ENCODE measurements around the gene SFI1. TPM values are rescaled to one million over a fixed set of nuclear protein-coding genes. Genes with fewer than 3 reads are reported as not detected.

The SFI1 gene
- total RNA-seq, 2 experiments from 2014 or later, result 227 to 240 TPM

- no peaks in the 10 kb centered on the region for H3K36me3 Mint-ChIP-seq
- no peaks in the 10 kb centered on the region for H3K9me3 Mint-ChIP-seq
- no peaks in the 10 kb centered on the region for H3K27me3 Mint-ChIP-seq
- no peak overlapping the region for H3K4me3 Mint-ChIP-seq
- H3K27ac Mint-ChIP-seq, result no peak overlapping the region
- POLR2A ChIA-PET, result no interaction called here
- peaks cover 49% of the 10 kb centered on the region for H3K4me1 Mint-ChIP-seq (ENCODE audit: low read depth)
- CTCF ChIA-PET, result interaction anchor here (1.0 to 2.2 kb wide), 4 partner anchors 69 to 291 kb away, joined by 3 to 8 read pairs (median 4); no protein-coding TSS in a partner anchor
- no peak for DNase-seq
- intact Hi-C loops (cut with micrococcal nuclease), result no loop called here
These were observed 139.4 kb downstream of the SFI1 start for GRCh38 chr22:31635638-31636306.

- POLR2A ChIA-PET, result interaction anchor here (0.6 kb wide), 1 partner anchor 24 kb away, joined by 3 read pairs; no protein-coding TSS in a partner anchor
- intact Hi-C loops (cut with micrococcal nuclease), result no loop called here
- Mint-ChIP-seq H3K27ac (peak overlapping the region; percentile 53), H3K9me3 (no peaks in the 10 kb centered on the region), H3K4me3 (no peak overlapping the region), H3K36me3 (peaks cover 3% of the 10 kb centered on the region), H3K4me1 (ENCODE audit: low read depth) (peaks cover 42% of the 10 kb centered on the region), H3K27me3 (no peaks in the 10 kb centered on the region)
- no peak for DNase-seq
- CTCF ChIA-PET, result interaction anchor here (2.0 kb wide), 1 partner anchor 81 kb away, joined by 8 read pairs; no protein-coding TSS in a partner anchor
These were observed 141.1 kb downstream of the SFI1 start for GRCh38 chr22:31637447-31637890.

GRCh38 chr22:31637891-31638618 lies 141.7 kb downstream of the SFI1 start:
- intact Hi-C loops (cut with micrococcal nuclease), result no loop called here
- DNase-seq, result no peak
- peak overlapping the region; percentile 56 for H3K27ac Mint-ChIP-seq
- POLR2A ChIA-PET, result interaction anchor here (0.6 kb wide), 1 partner anchor 23 kb away, joined by 3 read pairs; no protein-coding TSS in a partner anchor
- peaks cover 3% of the 10 kb centered on the region for H3K36me3 Mint-ChIP-seq
- no peaks in the 10 kb centered on the region for H3K9me3 Mint-ChIP-seq
- CTCF ChIA-PET, result interaction anchor here (1.3 to 2.0 kb wide), 2 partner anchors 8 to 82 kb away, joined by 7 to 8 read pairs; no protein-coding TSS in a partner anchor
- peaks cover 43% of the 10 kb centered on the region for H3K4me1 Mint-ChIP-seq (ENCODE audit: low read depth)
- no peak overlapping the region for H3K4me3 Mint-ChIP-seq
- no peaks in the 10 kb centered on the region for H3K27me3 Mint-ChIP-seq

- H3K36me3 Mint-ChIP-seq, result peaks cover 8% of the 10 kb centered on the region
- no peak overlapping the region for H3K4me3 Mint-ChIP-seq
- CTCF ChIA-PET, result interaction anchor here (0.5 to 1.3 kb wide), 2 partner anchors 9 to 79 kb away, joined by 4 to 7 read pairs; no protein-coding TSS in a partner anchor
- POLR2A ChIA-PET, result no interaction called here
- peak overlapping the region; percentile 63 for H3K27ac Mint-ChIP-seq
- H3K27me3 Mint-ChIP-seq, result no peaks in the 10 kb centered on the region
- intact Hi-C loops (cut with micrococcal nuclease), result no loop called here
- no peaks in the 10 kb centered on the region for H3K9me3 Mint-ChIP-seq
- peaks cover 41% of the 10 kb centered on the region for H3K4me1 Mint-ChIP-seq (ENCODE audit: low read depth)
- no peak for DNase-seq
These were observed 143.2 kb downstream of the SFI1 start for GRCh38 chr22:31639436-31640039.

- peak; percentile 65 for DNase-seq
- Mint-ChIP-seq H3K9me3 (no peaks in the 10 kb centered on the region), H3K4me3 (no peak overlapping the region), H3K27ac (peak overlapping the region; percentile 88), H3K27me3 (no peaks in the 10 kb centered on the region), H3K36me3 (peaks cover 36% of the 10 kb centered on the region), H3K4me1 (ENCODE audit: low read depth) (peaks cover 44% of the 10 kb centered on the region)
- intact Hi-C loops (cut with micrococcal nuclease), result loop anchor here (2.0 kb wide), 1 partner anchor 14 kb away; no protein-coding TSS in a partner anchor
- ChIA-PET POLR2A (interaction anchor here (0.5 to 1.7 kb wide), 2 partner anchors 9 to 15 kb away, joined by 3 to 11 read pairs; partner anchors contain the start of gene PISD), CTCF (interaction anchor here (0.8 to 1.9 kb wide), 3 partner anchors 16 to 195 kb away, joined by 3 to 4 read pairs (median 3); no protein-coding TSS in a partner anchor)
These were observed 150.1 kb downstream of the SFI1 start for GRCh38 chr22:31646186-31647019.

GRCh38 chr22:31647066-31647465 lies 150.7 kb downstream of the SFI1 start:
- Mint-ChIP-seq H3K9me3 (no peaks in the 10 kb centered on the region), H3K4me3 (no peak overlapping the region), H3K27me3 (no peaks in the 10 kb centered on the region), H3K4me1 (ENCODE audit: low read depth) (peaks cover 51% of the 10 kb centered on the region), H3K36me3 (peaks cover 34% of the 10 kb centered on the region), H3K27ac (peak overlapping the region; percentile 88)
- intact Hi-C loops (cut with micrococcal nuclease), result loop anchor here (2.0 kb wide), 1 partner anchor 14 kb away; no protein-coding TSS in a partner anchor
- ChIA-PET CTCF (interaction anchor here (0.8 to 1.9 kb wide), 3 partner anchors 17 to 195 kb away, joined by 3 to 4 read pairs (median 3); no protein-coding TSS in a partner anchor), POLR2A (interaction anchor here (0.5 to 1.7 kb wide), 2 partner anchors 8 to 14 kb away, joined by 3 to 11 read pairs; partner anchors contain the start of gene PISD)
- DNase-seq, result no peak

GRCh38 chr22:31647523-31648320 lies 151.4 kb downstream of the SFI1 start:
- Mint-ChIP-seq H3K27ac (peak overlapping the region; percentile 88), H3K9me3 (no peaks in the 10 kb centered on the region), H3K4me3 (no peak overlapping the region), H3K27me3 (no peaks in the 10 kb centered on the region), H3K36me3 (peaks cover 32% of the 10 kb centered on the region), H3K4me1 (ENCODE audit: low read depth) (peaks cover 54% of the 10 kb centered on the region)
- POLR2A ChIA-PET, result interaction anchor here (1.7 kb wide), 1 partner anchor 13 kb away, joined by 11 read pairs; the partner anchor contains the start of gene PISD
- intact Hi-C loops (cut with micrococcal nuclease), result loop anchor here (2.0 kb wide), 1 partner anchor 13 kb away; no protein-coding TSS in a partner anchor
- DNase-seq, result no peak
- CTCF ChIA-PET, result interaction anchor here (0.8 to 1.9 kb wide), 3 partner anchors 14 to 196 kb away, joined by 3 to 4 read pairs (median 3); partner anchors contain the start of gene PISD

GRCh38 chr22:31650391-31650790 lies 154.1 kb downstream of the SFI1 start:
- Mint-ChIP-seq H3K36me3 (peaks cover 24% of the 10 kb centered on the region), H3K4me3 (no peak overlapping the region), H3K9me3 (no peaks in the 10 kb centered on the region), H3K4me1 (ENCODE audit: low read depth) (peaks cover 59% of the 10 kb centered on the region), H3K27ac (no peak overlapping the region), H3K27me3 (no peaks in the 10 kb centered on the region)
- POLR2A ChIA-PET, result no interaction called here
- CTCF ChIA-PET, result no interaction called here
- no peak for DNase-seq
- intact Hi-C loops (cut with micrococcal nuclease), result no loop called here

- Mint-ChIP-seq H3K27ac (peak overlapping the region; percentile 42), H3K4me1 (ENCODE audit: low read depth) (peaks cover 50% of the 10 kb centered on the region), H3K27me3 (no peaks in the 10 kb centered on the region)
These were observed 155.3 kb downstream of the SFI1 start for GRCh38 chr22:31651664-31652063.

GRCh38 chr22:31652088-31652487 lies 155.8 kb downstream of the SFI1 start:
- no peak overlapping the region for H3K27ac Mint-ChIP-seq
- ChIA-PET POLR2A (no interaction called here), CTCF (no interaction called here)
- H3K36me3 Mint-ChIP-seq, result peaks cover 19% of the 10 kb centered on the region
- H3K27me3 Mint-ChIP-seq, result no peaks in the 10 kb centered on the region
- no peak for DNase-seq
- peaks cover 46% of the 10 kb centered on the region for H3K4me1 Mint-ChIP-seq (ENCODE audit: low read depth)
- no peak overlapping the region for H3K4me3 Mint-ChIP-seq
- intact Hi-C loops (cut with micrococcal nuclease), result no loop called here
- H3K9me3 Mint-ChIP-seq, result no peaks in the 10 kb centered on the region

More at GRCh38 chr22:31651664-31652063, 155.3 kb downstream of the SFI1 start:
- Mint-ChIP-seq H3K36me3 (peaks cover 24% of the 10 kb centered on the region), H3K9me3 (no peaks in the 10 kb centered on the region), H3K4me3 (no peak overlapping the region)
- intact Hi-C loops (cut with micrococcal nuclease), result no loop called here
- POLR2A ChIA-PET, result no interaction called here
- no peak for DNase-seq
- CTCF ChIA-PET, result no interaction called here

All from activated CD4-positive, alpha-beta memory T cell treated with anti-CD3 and anti-CD28 coated beads for 36 hours (primary cell).